ENCODE results near the gene ANG.
"Not testable (repeated sequence)": the region's sequence is repeated elsewhere in the genome, so short reads cannot be mapped to it uniquely, and the experiment has no call there.

Gene ANG

GRCh38 chr14:20688167-20688839, at the start of gene ANG:
TSS of gene ANG (plus strand) at chr14:20688764. CDS start at chr14:20693565, 4,801 bp downstream.
- TF ChIP-seq, protein P1, sequence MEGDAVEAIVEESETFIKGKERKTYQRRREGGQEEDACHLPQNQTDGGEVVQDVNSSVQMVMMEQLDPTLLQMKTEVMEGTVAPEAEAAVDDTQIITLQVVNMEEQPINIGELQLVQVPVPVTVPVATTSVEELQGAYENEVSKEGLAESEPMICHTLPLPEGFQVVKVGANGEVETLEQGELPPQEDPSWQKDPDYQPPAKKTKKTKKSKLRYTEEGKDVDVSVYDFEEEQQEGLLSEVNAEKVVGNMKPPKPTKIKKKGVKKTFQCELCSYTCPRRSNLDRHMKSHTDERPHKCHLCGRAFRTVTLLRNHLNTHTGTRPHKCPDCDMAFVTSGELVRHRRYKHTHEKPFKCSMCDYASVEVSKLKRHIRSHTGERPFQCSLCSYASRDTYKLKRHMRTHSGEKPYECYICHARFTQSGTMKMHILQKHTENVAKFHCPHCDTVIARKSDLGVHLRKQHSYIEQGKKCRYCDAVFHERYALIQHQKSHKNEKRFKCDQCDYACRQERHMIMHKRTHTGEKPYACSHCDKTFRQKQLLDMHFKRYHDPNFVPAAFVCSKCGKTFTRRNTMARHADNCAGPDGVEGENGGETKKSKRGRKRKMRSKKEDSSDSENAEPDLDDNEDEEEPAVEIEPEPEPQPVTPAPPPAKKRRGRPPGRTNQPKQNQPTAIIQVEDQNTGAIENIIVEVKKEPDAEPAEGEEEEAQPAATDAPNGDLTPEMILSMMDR (IDR thresholded peaks at IDR 0.05; ENCODE audit: insufficient read depth, low read length, poor library complexity, severe bottlenecking), result no peak
- no peaks in the 10 kb centered on the region for H3K36me3 ChIP-seq (ENCODE audit: control insufficient read depth, insufficient read depth, low read length)
- no peaks in the 10 kb centered on the region for H3K27me3 ChIP-seq (replicated peaks; ENCODE audit: control insufficient read depth, insufficient read depth, low read length)
- no peak for DNase-seq (ENCODE audit: extremely low read depth, insufficient read length)
- H3K4me3 ChIP-seq (replicated peaks; ENCODE audit: low read depth, low read length), result no peak within 1 kb of the TSS

DNA sequence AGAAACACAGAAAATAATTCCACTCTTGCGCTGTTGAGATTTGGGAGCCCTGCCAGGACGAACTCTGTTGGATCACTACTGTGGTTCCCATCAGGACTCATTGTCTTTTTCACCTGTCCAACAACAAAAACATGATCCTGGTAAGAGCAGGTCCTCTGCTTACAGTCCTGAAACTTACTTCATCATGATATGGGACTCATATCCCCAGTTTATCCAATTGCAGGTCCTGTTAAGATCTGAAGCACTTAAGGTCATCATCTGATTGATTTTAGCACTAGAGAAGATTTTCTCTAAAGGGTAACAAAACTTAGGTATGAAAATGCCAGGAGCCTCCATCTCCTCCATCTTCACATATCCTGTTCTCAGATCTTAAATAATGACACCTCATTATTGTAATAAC, 47.0 kb upstream of the ANG start, which contains the start of gene OR6S1:
TSS of gene OR6S1 (minus strand) at position 101 of the 400 bp plus-strand sequence. CDS start at position 101, 0 bp downstream.
- DNase-seq (ENCODE audit: extremely low read depth, insufficient read length), result no peak
- Histone ChIP-seq H3K36me3 (ENCODE audit: control insufficient read depth, insufficient read depth, low read length) (no peaks in the 10 kb centered on the region), H3K27me3 (replicated peaks; ENCODE audit: control insufficient read depth, insufficient read depth, low read length) (no peaks in the 10 kb centered on the region), H3K4me3 (replicated peaks; ENCODE audit: low read depth, low read length) (no peak within 1 kb of the TSS)
- TF ChIP-seq, protein P1 (IDR thresholded peaks at IDR 0.05; ENCODE audit: insufficient read depth, low read length, poor library complexity, severe bottlenecking), result no peak

GRCh38 chr14:20642182-20642581, 46.4 kb upstream of the ANG start:
- no peak overlapping the region for H3K4me3 ChIP-seq (replicated peaks; ENCODE audit: low read depth, low read length)
- TF ChIP-seq, protein P1 (IDR thresholded peaks at IDR 0.05; ENCODE audit: insufficient read depth, low read length, poor library complexity, severe bottlenecking), result no peak
- no peak for DNase-seq (ENCODE audit: extremely low read depth, insufficient read length)
- no peaks in the 10 kb centered on the region for H3K27me3 ChIP-seq (replicated peaks; ENCODE audit: control insufficient read depth, insufficient read depth, low read length)
- H3K36me3 ChIP-seq (ENCODE audit: control insufficient read depth, insufficient read depth, low read length), result no peaks in the 10 kb centered on the region

DNA sequence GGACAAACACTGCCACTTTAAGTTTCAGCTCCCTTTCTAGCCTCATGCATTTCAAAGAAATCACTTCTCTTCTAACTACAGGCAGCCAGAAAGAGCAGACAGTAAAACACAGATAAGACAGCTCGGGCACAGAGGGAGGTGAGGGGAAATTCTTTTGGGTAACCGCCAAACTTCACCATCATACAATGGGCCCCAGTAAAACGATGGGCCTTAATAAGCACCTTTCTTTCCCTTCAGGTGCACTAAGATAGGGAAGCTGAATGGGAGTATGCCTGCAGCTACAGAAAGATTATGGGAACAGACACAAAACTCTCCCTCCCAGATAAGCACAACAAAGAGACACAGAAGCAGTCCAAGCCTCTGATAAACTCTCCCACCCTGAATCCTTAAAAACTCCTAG, 45.8 kb upstream of the ANG start:
- not testable (repeated sequence) for H3K27me3 ChIP-seq (replicated peaks; ENCODE audit: control insufficient read depth, insufficient read depth, low read length); H3K4me3 ChIP-seq (replicated peaks; ENCODE audit: low read depth, low read length); DNase-seq (ENCODE audit: extremely low read depth, insufficient read length); H3K36me3 ChIP-seq (ENCODE audit: control insufficient read depth, insufficient read depth, low read length)

DNA sequence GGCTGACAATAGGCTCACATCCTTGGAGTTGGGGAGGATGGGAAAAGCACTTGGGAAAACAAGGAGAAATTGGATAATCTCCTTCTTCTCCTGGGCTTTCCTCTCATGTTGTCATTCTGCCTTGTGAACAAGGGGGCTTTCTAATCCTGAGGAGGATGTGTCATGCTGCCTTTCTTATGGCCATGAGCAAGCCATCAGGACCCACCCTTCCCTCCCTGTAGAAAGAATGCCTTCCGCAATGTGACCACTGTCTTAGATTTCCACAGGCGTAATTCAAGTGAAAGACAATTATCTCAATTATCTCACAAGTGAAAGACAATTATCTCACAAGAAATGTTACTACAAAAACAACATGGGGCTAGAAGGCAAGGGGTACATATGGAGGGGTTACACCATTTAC, 44.0 kb upstream of the ANG start:
- TF ChIP-seq, protein P1 (IDR thresholded peaks at IDR 0.05; ENCODE audit: insufficient read depth, low read length, poor library complexity, severe bottlenecking), result no peak
- H3K4me3 ChIP-seq (replicated peaks; ENCODE audit: low read depth, low read length), result no peak overlapping the region
- H3K27me3 ChIP-seq (replicated peaks; ENCODE audit: control insufficient read depth, insufficient read depth, low read length), result no peaks in the 10 kb centered on the region
- no peaks in the 10 kb centered on the region for H3K36me3 ChIP-seq (ENCODE audit: control insufficient read depth, insufficient read depth, low read length)
- no peak for DNase-seq (ENCODE audit: extremely low read depth, insufficient read length)

GRCh38 chr14:20645481-20645880, 43.1 kb upstream of the ANG start:
- Histone ChIP-seq H3K36me3 (ENCODE audit: control insufficient read depth, insufficient read depth, low read length) (no peaks in the 10 kb centered on the region), H3K4me3 (replicated peaks; ENCODE audit: low read depth, low read length) (no peak overlapping the region), H3K27me3 (replicated peaks; ENCODE audit: control insufficient read depth, insufficient read depth, low read length) (no peaks in the 10 kb centered on the region)
- TF ChIP-seq, protein P1 (IDR thresholded peaks at IDR 0.05; ENCODE audit: insufficient read depth, low read length, poor library complexity, severe bottlenecking), result no peak
- DNase-seq (ENCODE audit: extremely low read depth, insufficient read length), result no peak

Measured in GM06990 (cell line).